Measurements from ENCODE around the gene MVD. TPM values are rescaled to one million over a fixed set of nuclear protein-coding genes. Genes with fewer than 3 reads are reported as not detected.

The MVD gene
- total RNA-seq, 3 donors from 2014 or later, result 17.4 to 21.3 (median 19.0) TPM

GRCh38 chr16:88680554-88681083, 17.7 kb upstream of the MVD start:
- TF ChIP-seq POLR2AphosphoS5 (IDR thresholded peaks at IDR 0.05) (no peak), POLR2A (IDR thresholded peaks at IDR 0.05) (no peak), CTCF (IDR thresholded peaks at IDR 0.05) (no peak)
- Histone ChIP-seq H3K4me1 (peaks cover under 1 to 2% of the 10 kb centered on the region in 2 donors), H3K27me3 (peaks cover 4 to 45% of the 10 kb centered on the region in 2 donors), H3K4me3 (no peak overlapping the region), H3K36me3 (no peaks in the 10 kb centered on the region), H3K27ac (no peak overlapping the region), H3K9me3 (no peaks in the 10 kb centered on the region)
- intact Hi-C loops (cut with DNase I; ENCODE audit: low total_unique reads), result no loop called here
- no peak for DNase-seq (ENCODE audit: low spot score in 2 of 2)

- intact Hi-C loops (cut with DNase I; ENCODE audit: low total_unique reads), result no loop called here
- Histone ChIP-seq H3K9me3 (no peaks in the 10 kb centered on the region), H3K27me3 (peaks cover 4 to 41% of the 10 kb centered on the region in 2 donors), H3K36me3 (no peaks in the 10 kb centered on the region), H3K4me1 (no peaks in the 10 kb centered on the region), H3K27ac (no peak overlapping the region), H3K4me3 (no peak overlapping the region)
- TF ChIP-seq CTCF (IDR thresholded peaks at IDR 0.05) (no peak), POLR2A (IDR thresholded peaks at IDR 0.05) (no peak), POLR2AphosphoS5 (IDR thresholded peaks at IDR 0.05) (no peak)
- no peak for DNase-seq (ENCODE audit: low spot score in 2 of 2)
These were observed 15.5 kb upstream of the MVD start for GRCh38 chr16:88678224-88678979.

GRCh38 chr16:88677721-88678120, 14.8 kb upstream of the MVD start:
- Histone ChIP-seq H3K27me3 (peaks cover 4 to 41% of the 10 kb centered on the region in 2 donors), H3K36me3 (no peaks in the 10 kb centered on the region), H3K4me3 (no peak overlapping the region), H3K27ac (no peak overlapping the region), H3K9me3 (no peaks in the 10 kb centered on the region), H3K4me1 (no peaks in the 10 kb centered on the region)
- TF ChIP-seq POLR2A (IDR thresholded peaks at IDR 0.05) (no peak), POLR2AphosphoS5 (IDR thresholded peaks at IDR 0.05) (no peak), CTCF (IDR thresholded peaks at IDR 0.05) (no peak)
- DNase-seq (ENCODE audit: low spot score in 2 of 2), result no peak
- intact Hi-C loops (cut with DNase I; ENCODE audit: low total_unique reads), result no loop called here

- DNase-seq (ENCODE audit: low spot score in 2 of 2), result no peak
- H3K27me3 ChIP-seq, result peaks cover 4 to 36% of the 10 kb centered on the region in 2 donors
- no peaks in the 10 kb centered on the region for H3K9me3 ChIP-seq
- no peaks in the 10 kb centered on the region for H3K36me3 ChIP-seq
- TF ChIP-seq POLR2AphosphoS5 (IDR thresholded peaks at IDR 0.05) (no peak), CTCF (IDR thresholded peaks at IDR 0.05) (no peak), POLR2A (IDR thresholded peaks at IDR 0.05) (no peak)
- intact Hi-C loops (cut with DNase I; ENCODE audit: low total_unique reads), result no loop called here
- H3K4me1 ChIP-seq, result no peaks in the 10 kb centered on the region
- H3K4me3 ChIP-seq, result no peak overlapping the region
- H3K27ac ChIP-seq, result no peak overlapping the region
These were observed 13.8 kb upstream of the MVD start for GRCh38 chr16:88676502-88677242.

Measured in breast epithelium (tissue), 4 donors.